H1 (cell line): ENCODE measurements around the gene ASTN1.

Source experiments
- CTCF ChIP-seq, 3 experiments: IDR thresholded peaks; 1 replicate in 2 of 3; 2 replicates in 1 of 3; pipeline versions ENCODE4 v1.5.1 to v1.6.1; 2011; ENCODE audit warnings: low read length in 3 of 3, mild to moderate bottlenecking in 3 of 3, inconsistent platforms in 2 of 3, low read depth in 1 of 3, moderate library complexity in 1 of 3; ENCODE audit not compliant: insufficient read depth in 1 of 3; ENCODE audit errors: control extremely low read depth in 1 of 3
- E2F6 ChIP-seq: IDR thresholded peaks from 2 replicates; pipeline ENCODE4 v1.6.1; 2012; ENCODE audit warnings: inconsistent platforms
- MAFK ChIP-seq: IDR thresholded peaks from 2 replicates; pipeline ENCODE4 v1.6.1; 2012; ENCODE audit warnings: low read depth, mild to moderate bottlenecking, improper control_type of control experiment, low read length
- MAX ChIP-seq: IDR thresholded peaks from 2 replicates; pipeline ENCODE4 v1.6.1; 2012; ENCODE audit warnings: inconsistent platforms
- SUZ12 ChIP-seq: fragments of 200-600 bp; sonication (generic); IDR thresholded peaks from 2 replicates; pipeline ENCODE4 v1.6.1; 2012; ENCODE audit warnings: mild to moderate bottlenecking, inconsistent platforms, low read length, moderate library complexity, mixed read lengths

- TF ChIP-seq MAFK: no peak
- TF ChIP-seq MAX: no peak
- no peak for TF ChIP-seq E2F6
- no peak for TF ChIP-seq CTCF (IDR thresholded peaks at IDR 0.05; ENCODE audit: control extremely low read depth in 1 of 3, insufficient read depth in 1 of 3, low read depth in 1 of 3, low read length in 3 of 3)
- TF ChIP-seq SUZ12: no peak
These were observed 279.2 kb downstream of the ASTN1 start for GRCh38 chr1:176885341-176885740.
